ENCODE measurements around the gene LRRC9. TPM values are rescaled to one million over a fixed set of nuclear protein-coding genes. Genes with fewer than 3 reads are reported as not detected.
A peak's percentile ranks its signal among the peaks of the same experiment; 100 is the strongest.
"Not testable (repeated sequence)": the region's sequence is repeated elsewhere in the genome, so short reads cannot be mapped to it uniquely, and the experiment has no call there.

Gene LRRC9
- polyA plus RNA-seq, 3 donors = not detected

GRCh38 chr14:60025571-60025970 lies 105.6 kb downstream of the LRRC9 start:
- TF ChIP-seq, protein P1, sequence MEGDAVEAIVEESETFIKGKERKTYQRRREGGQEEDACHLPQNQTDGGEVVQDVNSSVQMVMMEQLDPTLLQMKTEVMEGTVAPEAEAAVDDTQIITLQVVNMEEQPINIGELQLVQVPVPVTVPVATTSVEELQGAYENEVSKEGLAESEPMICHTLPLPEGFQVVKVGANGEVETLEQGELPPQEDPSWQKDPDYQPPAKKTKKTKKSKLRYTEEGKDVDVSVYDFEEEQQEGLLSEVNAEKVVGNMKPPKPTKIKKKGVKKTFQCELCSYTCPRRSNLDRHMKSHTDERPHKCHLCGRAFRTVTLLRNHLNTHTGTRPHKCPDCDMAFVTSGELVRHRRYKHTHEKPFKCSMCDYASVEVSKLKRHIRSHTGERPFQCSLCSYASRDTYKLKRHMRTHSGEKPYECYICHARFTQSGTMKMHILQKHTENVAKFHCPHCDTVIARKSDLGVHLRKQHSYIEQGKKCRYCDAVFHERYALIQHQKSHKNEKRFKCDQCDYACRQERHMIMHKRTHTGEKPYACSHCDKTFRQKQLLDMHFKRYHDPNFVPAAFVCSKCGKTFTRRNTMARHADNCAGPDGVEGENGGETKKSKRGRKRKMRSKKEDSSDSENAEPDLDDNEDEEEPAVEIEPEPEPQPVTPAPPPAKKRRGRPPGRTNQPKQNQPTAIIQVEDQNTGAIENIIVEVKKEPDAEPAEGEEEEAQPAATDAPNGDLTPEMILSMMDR (IDR thresholded peaks at IDR 0.05) = no peak
- H3K4me2 ChIP-seq (replicated peaks; ENCODE audit: extremely low read depth, low read length, poor library complexity, severe bottlenecking) = no peak overlapping the region
- Mint-ChIP-seq H3K27ac (no peak overlapping the region), H3K4me1 (no peaks in the 10 kb centered on the region), H3K4me3 (no peak overlapping the region), H3K9me3 (peaks cover 0 to 7% (median 0%) of the 10 kb centered on the region in 7 donors), H3K27me3 (ENCODE audit: low read depth in 3 of 3) (peaks cover 0 to 2% (median 0%) of the 10 kb centered on the region in 3 donors), H3K36me3 (no peaks in the 10 kb centered on the region)
- H3K27me3 ChIP-seq (ENCODE audit: control insufficient read depth in 2 of 2, insufficient read depth in 2 of 2, low read length in 2 of 2) = no peaks in the 10 kb centered on the region
- no peak overlapping the region for H3K9ac ChIP-seq (ENCODE audit: insufficient read depth, low read length, poor library complexity, severe bottlenecking)
- intact Hi-C loops (cut with micrococcal nuclease) = no loop called here
- no peak for DNase-seq
- no peak overlapping the region for H2AFZ ChIP-seq (ENCODE audit: insufficient read depth, low read depth, low read length, poor library complexity, severe bottlenecking)
- H4K20me1 ChIP-seq (ENCODE audit: insufficient read depth, low read length) = no peaks in the 10 kb centered on the region
- no peaks in the 10 kb centered on the region for H3K9me3 ChIP-seq (replicated peaks in 1 of 2; ENCODE audit: control insufficient read depth in 1 of 2, insufficient read depth in 1 of 2, low read length in 2 of 2)
- H3K36me3 ChIP-seq (replicated peaks in 1 of 2; ENCODE audit: control insufficient read depth in 1 of 2, insufficient read depth in 2 of 2, low read length in 2 of 2) = no peaks in the 10 kb centered on the region
- no peak overlapping the region for H3K4me3 ChIP-seq (replicated peaks in 1 of 3; ENCODE audit: low read depth in 2 of 3, low read length in 3 of 3)
- no peaks in the 10 kb centered on the region for H3K79me2 ChIP-seq (ENCODE audit: insufficient read depth, low read length)
- no peak overlapping the region for H3K27ac ChIP-seq (ENCODE audit: low read depth in 1 of 2, low read length in 2 of 2)
- no peaks in the 10 kb centered on the region for H3K4me1 ChIP-seq (ENCODE audit: control insufficient read depth in 1 of 2, insufficient read depth in 2 of 2, low read length in 2 of 2)

DNA sequence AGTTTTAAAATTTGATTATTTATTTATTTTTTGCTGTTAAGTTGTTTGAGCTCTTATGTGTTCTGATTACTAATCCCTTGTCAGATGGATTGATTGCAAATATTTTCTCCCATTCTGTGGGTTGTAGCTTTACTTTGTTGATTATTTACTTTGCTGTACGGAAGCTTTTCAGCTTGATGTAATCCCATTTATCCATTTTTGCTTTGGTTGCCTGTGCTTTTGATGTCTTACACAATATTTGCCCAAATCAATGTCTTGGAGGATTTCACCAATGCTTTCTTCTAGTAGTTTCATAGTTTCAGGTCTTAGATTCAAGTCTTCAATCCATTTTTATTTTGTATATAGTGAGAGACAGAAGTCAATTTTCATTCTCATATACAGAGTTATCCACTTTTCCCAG lies 115.2 kb downstream of the LRRC9 start:
- Histone ChIP-seq H3K4me2 (replicated peaks; ENCODE audit: extremely low read depth, low read length, poor library complexity, severe bottlenecking) (no peak overlapping the region), H2AFZ (ENCODE audit: insufficient read depth, low read depth, low read length, poor library complexity, severe bottlenecking) (no peak overlapping the region), H3K4me3 (replicated peaks in 1 of 3; ENCODE audit: low read depth in 2 of 3, low read length in 3 of 3) (no peak overlapping the region), H3K27ac (ENCODE audit: low read depth in 1 of 2, low read length in 2 of 2) (no peak overlapping the region), H3K9me3 (replicated peaks in 1 of 2; ENCODE audit: control insufficient read depth in 1 of 2, insufficient read depth in 1 of 2, low read length in 2 of 2) (no peaks in the 10 kb centered on the region), H3K36me3 (replicated peaks in 1 of 2; ENCODE audit: control insufficient read depth in 1 of 2, insufficient read depth in 2 of 2, low read length in 2 of 2) (no peaks in the 10 kb centered on the region), H3K4me1 (ENCODE audit: control insufficient read depth in 1 of 2, insufficient read depth in 2 of 2, low read length in 2 of 2) (no peaks in the 10 kb centered on the region), H3K9ac (ENCODE audit: insufficient read depth, low read length, poor library complexity, severe bottlenecking) (no peak overlapping the region), H3K79me2 (ENCODE audit: insufficient read depth, low read length) (no peaks in the 10 kb centered on the region), H4K20me1 (ENCODE audit: insufficient read depth, low read length) (no peaks in the 10 kb centered on the region), H3K27me3 (ENCODE audit: control insufficient read depth in 2 of 2, insufficient read depth in 2 of 2, low read length in 2 of 2) (no peaks in the 10 kb centered on the region)
- no peak for DNase-seq
- Mint-ChIP-seq H3K9me3 (peaks cover 0 to 12% (median 4%) of the 10 kb centered on the region in 7 donors), H3K36me3 (no peaks in the 10 kb centered on the region), H3K27me3 (ENCODE audit: low read depth in 3 of 3) (peaks cover 0 to 5% (median 0%) of the 10 kb centered on the region in 3 donors), H3K4me1 (no peaks in the 10 kb centered on the region), H3K4me3 (peak overlapping the region in 1 of 2 donors; percentile 22), H3K27ac (no peak overlapping the region)
- WGBS (ENCODE audit: insufficient coverage) = no CpG with 5 or more reads among the region's 1 CpG
- TF ChIP-seq, protein P1 (IDR thresholded peaks at IDR 0.05) = no peak
- intact Hi-C loops (cut with micrococcal nuclease) = no loop called here

DNA sequence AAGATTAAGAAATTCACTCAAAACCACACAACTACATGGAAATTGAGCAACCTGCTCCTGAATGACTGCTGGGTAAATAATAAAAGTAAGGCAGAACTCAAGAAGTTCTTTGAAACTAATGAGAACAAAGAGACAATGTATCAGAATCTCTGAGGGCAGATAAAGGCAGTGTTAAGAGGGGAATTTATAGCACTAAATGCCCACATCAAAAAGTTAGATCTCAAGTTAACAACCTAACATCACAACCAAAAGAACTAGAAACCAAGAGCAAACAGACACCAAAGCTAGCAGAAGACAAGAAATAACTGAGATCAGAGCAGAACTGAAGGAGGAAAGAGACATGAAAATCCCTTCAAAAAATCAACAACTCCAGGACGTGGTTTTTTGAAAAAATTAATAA lies 128.0 kb downstream of the LRRC9 start:
- H3K4me1 Mint-ChIP-seq; H3K4me3 Mint-ChIP-seq; H3K4me1 ChIP-seq (ENCODE audit: control insufficient read depth in 1 of 2, insufficient read depth in 2 of 2, low read length in 2 of 2); H3K36me3 Mint-ChIP-seq; H2AFZ ChIP-seq (ENCODE audit: insufficient read depth, low read depth, low read length, poor library complexity, severe bottlenecking); H3K27ac Mint-ChIP-seq; H3K27me3 ChIP-seq (ENCODE audit: control insufficient read depth in 2 of 2, insufficient read depth in 2 of 2, low read length in 2 of 2); H3K79me2 ChIP-seq (ENCODE audit: insufficient read depth, low read length); H3K4me2 ChIP-seq (replicated peaks; ENCODE audit: extremely low read depth, low read length, poor library complexity, severe bottlenecking); H3K9ac ChIP-seq (ENCODE audit: insufficient read depth, low read length, poor library complexity, severe bottlenecking); H3K27me3 Mint-ChIP-seq (ENCODE audit: low read depth in 3 of 3); H3K9me3 ChIP-seq (replicated peaks in 1 of 2; ENCODE audit: control insufficient read depth in 1 of 2, insufficient read depth in 1 of 2, low read length in 2 of 2); H4K20me1 ChIP-seq (ENCODE audit: insufficient read depth, low read length); H3K4me3 ChIP-seq (replicated peaks in 1 of 3; ENCODE audit: low read depth in 2 of 3, low read length in 3 of 3); intact Hi-C loops (cut with micrococcal nuclease); H3K27ac ChIP-seq (ENCODE audit: low read depth in 1 of 2, low read length in 2 of 2); DNase-seq; H3K36me3 ChIP-seq (replicated peaks in 1 of 2; ENCODE audit: control insufficient read depth in 1 of 2, insufficient read depth in 2 of 2, low read length in 2 of 2): not testable (repeated sequence)
- no CpG with 5 or more reads among the region's 1 CpG for WGBS (ENCODE audit: insufficient coverage)
- peaks cover 4 to 12% (median 6%) of the 10 kb centered on the region in 7 donors for H3K9me3 Mint-ChIP-seq

All from CD14-positive monocyte (primary cell).